MCF 10A (cell line): Measurements from ENCODE around the gene SRA1. TPM values are rescaled to one million over a fixed set of nuclear protein-coding genes. Genes with fewer than 3 reads are reported as not detected.
A peak's percentile ranks its signal among the peaks of the same experiment; 100 is the strongest.

Experiments
- BruUV-seq: library from RNA; stranded (reverse); fragments of 400-500 nt; replicated peaks from 2 replicates; lab custom pipeline; 2021; lab: Mats Ljungman, UMichigan
- CTCF ChIA-PET: fragments of 300-600 bp; sonication (Branson Sonifier 250); formaldehyde crosslinking; extraction: SDS; loops from one replicate; lab custom pipeline; 2021; ENCODE audit warnings: antibody characterized with exemption, inconsistent platforms; lab: Yijun Ruan, JAX
- POLR2A ChIA-PET: fragments of 300-600, 350-650 bp; sonication (Branson Sonifier 250); formaldehyde crosslinking; extraction: SDS; loops from one replicate; lab custom pipeline; 2020; ENCODE audit warnings: antibody characterized with exemption, inconsistent platforms; lab: Yijun Ruan, JAX
- DNase-seq: peaks from one replicate; pipeline ENCODE4 v3.0.0-alpha.2; 2018; ENCODE audit not compliant: unreplicated experiment
- H3K27ac Mint-ChIP-seq: one replicate; pipeline ENCODE4 v1.8.0; 2022; ENCODE audit warnings: mild to moderate bottlenecking, low read depth, mixed read lengths; ENCODE audit not compliant: unreplicated experiment
- H3K27me3 Mint-ChIP-seq: one replicate; pipeline ENCODE4 v1.8.0; 2022; ENCODE audit warnings: mixed read lengths; ENCODE audit not compliant: insufficient read depth, unreplicated experiment
- H3K36me3 Mint-ChIP-seq: one replicate; pipeline ENCODE4 v1.8.0; 2022; ENCODE audit warnings: mild to moderate bottlenecking, moderate library complexity, mixed read lengths; ENCODE audit not compliant: insufficient read depth, unreplicated experiment
- H3K4me1 Mint-ChIP-seq: one replicate; pipeline ENCODE4 v1.8.0; 2022; ENCODE audit warnings: mixed read lengths; ENCODE audit not compliant: insufficient read depth, unreplicated experiment
- H3K4me3 Mint-ChIP-seq: one replicate; pipeline ENCODE4 v1.8.0; 2022; ENCODE audit warnings: mild to moderate bottlenecking, moderate library complexity, mixed read lengths; ENCODE audit not compliant: unreplicated experiment
- H3K9me3 Mint-ChIP-seq: one replicate; pipeline ENCODE4 v1.8.0; 2022; ENCODE audit warnings: mixed read lengths; ENCODE audit not compliant: unreplicated experiment
- intact Hi-C: fragments of 100-400 bp; cut with micrococcal nuclease; formaldehyde crosslinking; loops from 2 replicates; pipeline ENCODE4 v1.14.1; 2022
- total RNA-seq: library from RNA; stranded (reverse); gene quantifications from 2 replicates; pipeline ENCODE4 v1.2.3, GENCODE V29; 2022
- TF ChIP-seq, protein P1 (sequence below): fragments of 200-600 bp; IDR thresholded peaks from one replicate; pipeline ENCODE4 v1.8.0; 2022; ENCODE audit warnings: antibody characterized with exemption, mild to moderate bottlenecking; ENCODE audit not compliant: unreplicated experiment

The SRA1 gene
- total RNA-seq, 1 experiment from 2014 or later: 107 TPM

DNA sequence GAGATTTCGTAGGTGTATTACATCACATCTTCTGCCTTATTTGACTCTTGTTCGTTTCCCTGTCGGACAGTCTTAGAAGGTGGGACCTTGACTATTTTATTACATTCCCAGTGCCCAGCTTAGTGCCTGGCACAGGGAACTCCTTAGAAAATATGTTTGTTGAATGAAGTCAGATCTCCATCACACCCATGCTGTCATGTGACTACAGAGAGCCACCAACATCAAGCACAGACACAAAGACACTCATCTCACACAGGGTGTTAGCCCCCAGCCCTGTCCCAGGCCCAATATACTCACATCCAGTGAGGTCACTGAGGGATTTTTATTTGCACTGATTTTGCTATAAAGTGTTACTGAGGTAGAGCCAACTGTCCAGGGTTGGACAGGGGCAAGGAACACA lies 692 bp upstream of the SRA1 start:
- Mint-ChIP-seq H3K4me1 (peaks cover 38% of the 10 kb centered on the region), H3K36me3 (peaks cover 27% of the 10 kb centered on the region), H3K27me3 (no peaks in the 10 kb centered on the region), H3K9me3 (no peaks in the 10 kb centered on the region), H3K27ac (peak overlapping the region; percentile 91), H3K4me3 (peak overlapping the region; percentile 87)
- no TSS peak for BruUV-seq
- intact Hi-C loops: loop anchor here (5.0 kb wide), 1 partner anchor 159 kb away; no protein-coding TSS in a partner anchor
- ChIA-PET CTCF (interaction anchor here (0.8 to 4.5 kb wide), 5 partner anchors 10 to 186 kb away, joined by 4 to 27 read pairs (median 4); partner anchors contain the start of genes EIF4EBP3 and TMCO6), POLR2A (interaction anchor here (0.5 to 12.0 kb wide), 25 partner anchors 8 to 185 kb away, joined by 3 to 188 read pairs (median 7); partner anchors contain the start of genes ANKHD1, CD14, EIF4EBP3 and HARS1)
- no peak for DNase-seq
- TF ChIP-seq, protein P1, sequence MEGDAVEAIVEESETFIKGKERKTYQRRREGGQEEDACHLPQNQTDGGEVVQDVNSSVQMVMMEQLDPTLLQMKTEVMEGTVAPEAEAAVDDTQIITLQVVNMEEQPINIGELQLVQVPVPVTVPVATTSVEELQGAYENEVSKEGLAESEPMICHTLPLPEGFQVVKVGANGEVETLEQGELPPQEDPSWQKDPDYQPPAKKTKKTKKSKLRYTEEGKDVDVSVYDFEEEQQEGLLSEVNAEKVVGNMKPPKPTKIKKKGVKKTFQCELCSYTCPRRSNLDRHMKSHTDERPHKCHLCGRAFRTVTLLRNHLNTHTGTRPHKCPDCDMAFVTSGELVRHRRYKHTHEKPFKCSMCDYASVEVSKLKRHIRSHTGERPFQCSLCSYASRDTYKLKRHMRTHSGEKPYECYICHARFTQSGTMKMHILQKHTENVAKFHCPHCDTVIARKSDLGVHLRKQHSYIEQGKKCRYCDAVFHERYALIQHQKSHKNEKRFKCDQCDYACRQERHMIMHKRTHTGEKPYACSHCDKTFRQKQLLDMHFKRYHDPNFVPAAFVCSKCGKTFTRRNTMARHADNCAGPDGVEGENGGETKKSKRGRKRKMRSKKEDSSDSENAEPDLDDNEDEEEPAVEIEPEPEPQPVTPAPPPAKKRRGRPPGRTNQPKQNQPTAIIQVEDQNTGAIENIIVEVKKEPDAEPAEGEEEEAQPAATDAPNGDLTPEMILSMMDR: no peak

DNA sequence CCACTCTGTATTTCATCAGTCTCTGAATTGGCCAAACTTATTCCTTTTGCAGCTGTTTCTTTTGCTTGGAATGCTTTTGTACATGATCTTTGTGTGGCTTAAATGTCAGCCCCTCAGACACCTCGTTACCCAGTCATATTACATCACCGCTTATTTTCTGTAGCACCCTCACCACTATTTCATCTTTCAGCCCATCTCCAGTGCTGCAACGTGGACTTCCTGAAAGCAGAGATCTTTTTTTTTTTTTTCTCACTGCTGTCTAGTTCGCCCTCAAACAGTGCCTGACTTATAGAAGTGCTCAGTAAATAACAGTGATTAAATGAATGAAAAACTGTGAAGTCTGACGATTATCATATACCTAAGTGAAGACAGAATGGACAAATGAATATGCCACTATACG lies 835 bp downstream of the SRA1 start:
- TF ChIP-seq, protein P1: no peak
- H3K27ac Mint-ChIP-seq: peak overlapping the region; percentile 91
- no peaks in the 10 kb centered on the region for H3K9me3 Mint-ChIP-seq
- BruUV-seq: TSS peak; percentile 68
- ChIA-PET POLR2A (interaction anchor here (0.6 to 12.0 kb wide), 12 partner anchors 8 to 155 kb away, joined by 3 to 188 read pairs (median 7); partner anchors contain the start of genes ANKHD1, EIF4EBP3, HARS1 and HARS2), CTCF (interaction anchor here (0.8 to 4.5 kb wide), 3 partner anchors 9 to 41 kb away, joined by 3 to 27 read pairs (median 3); partner anchors contain the start of gene EIF4EBP3)
- H3K36me3 Mint-ChIP-seq: peaks cover 42% of the 10 kb centered on the region
- peak overlapping the region; percentile 87 for H3K4me3 Mint-ChIP-seq
- H3K4me1 Mint-ChIP-seq: peaks cover 38% of the 10 kb centered on the region
- H3K27me3 Mint-ChIP-seq: no peaks in the 10 kb centered on the region
- intact Hi-C loops: loop anchor here (5.0 kb wide), 1 partner anchor 161 kb away; no protein-coding TSS in a partner anchor
- no peak for DNase-seq

DNA sequence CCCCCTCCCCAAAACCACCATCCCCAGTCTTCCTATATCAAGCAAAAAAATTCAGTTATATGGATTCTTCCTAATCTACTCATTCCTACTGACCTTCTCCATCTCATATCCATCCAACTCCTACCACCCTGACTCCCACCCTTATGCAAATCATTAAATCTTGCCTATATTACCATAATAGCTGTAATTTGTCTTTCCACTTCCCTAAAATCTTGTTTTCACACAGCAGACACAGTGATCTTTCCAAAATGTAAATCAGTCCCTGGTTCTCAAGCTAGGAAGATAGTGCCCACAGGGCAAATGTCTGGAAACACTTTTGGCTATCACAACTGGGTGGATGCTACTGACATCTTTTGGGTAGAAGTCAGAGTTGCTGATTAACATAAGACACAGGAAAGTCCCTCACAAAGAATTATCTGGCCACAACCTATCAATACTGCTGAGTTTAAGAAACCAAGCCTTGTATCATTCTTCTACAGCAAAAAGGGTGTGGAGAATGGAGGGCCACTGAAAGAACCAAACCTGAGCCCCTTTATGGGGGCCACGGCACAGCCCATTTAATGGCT lies 1.4 kb downstream of the SRA1 start:
- TF ChIP-seq, protein P1: no peak
- Mint-ChIP-seq H3K4me3 (peak overlapping the region; percentile 87), H3K4me1 (peaks cover 38% of the 10 kb centered on the region), H3K9me3 (no peaks in the 10 kb centered on the region), H3K36me3 (peaks cover 48% of the 10 kb centered on the region), H3K27me3 (no peaks in the 10 kb centered on the region), H3K27ac (peak overlapping the region; percentile 91)
- POLR2A ChIA-PET: interaction anchor here (0.6 to 12.0 kb wide), 10 partner anchors 8 to 154 kb away, joined by 3 to 188 read pairs (median 4); partner anchors contain the start of genes ANKHD1, APBB3, EIF4EBP3 and HARS1
- intact Hi-C loops: loop anchor here (5.0 kb wide), 1 partner anchor 161 kb away; no protein-coding TSS in a partner anchor
- DNase-seq: no peak
- no TSS peak for BruUV-seq
- CTCF ChIA-PET: interaction anchor here (0.7 to 4.5 kb wide), 2 partner anchors 8 to 1791 kb away, joined by 5 to 27 read pairs; partner anchors contain the start of gene EIF4EBP3

- BruUV-seq: no TSS peak
- TF ChIP-seq, protein P1: no peak
- ChIA-PET POLR2A (interaction anchor here (1.0 to 4.3 kb wide), 5 partner anchors 10 to 136 kb away, joined by 3 to 89 read pairs (median 10); partner anchors contain the start of genes APBB3, HARS1, HARS2 and IK), CTCF (interaction anchor here (1.0 kb wide), 1 partner anchor 25 kb away, joined by 6 read pairs; no protein-coding TSS in a partner anchor)
- peaks cover 62% of the 10 kb centered on the region for H3K36me3 Mint-ChIP-seq
- H3K27me3 Mint-ChIP-seq: no peaks in the 10 kb centered on the region
- H3K4me3 Mint-ChIP-seq: no peak overlapping the region
- H3K4me1 Mint-ChIP-seq: peaks cover 38% of the 10 kb centered on the region
- DNase-seq: peak; percentile 69
- intact Hi-C loops: loop anchor here (1.0 kb wide), 1 partner anchor 181 kb away; no protein-coding TSS in a partner anchor
- H3K9me3 Mint-ChIP-seq: no peaks in the 10 kb centered on the region
- H3K27ac Mint-ChIP-seq: peak overlapping the region; percentile 0
Measured at GRCh38 chr5:140554454-140554853, 2.8 kb downstream of the SRA1 start.
